ENCODE data around the gene TUT4.

DNA sequence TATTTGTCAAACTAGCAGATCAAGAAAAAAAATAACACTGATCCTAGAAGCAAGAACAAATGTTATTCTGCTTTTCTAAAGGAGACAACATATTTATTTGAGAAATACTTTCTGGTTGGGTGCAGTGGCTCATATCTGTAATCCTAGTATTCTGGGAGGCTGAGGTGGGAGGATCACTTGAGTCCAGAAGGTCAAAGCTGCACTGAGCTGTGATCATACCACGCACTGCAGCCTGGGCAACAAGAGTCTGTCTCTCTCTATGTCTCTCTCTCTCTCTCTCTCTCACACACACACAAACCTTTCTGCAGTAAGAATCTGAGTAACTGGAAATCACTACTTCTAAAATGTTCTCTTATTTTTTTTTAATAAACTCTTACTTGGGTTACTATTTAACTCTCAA, 117.2 kb downstream of the TUT4 start:
- no peak for TF ChIP-seq GATA2 (IDR thresholded peaks at IDR 0.05; ENCODE audit: low read depth, low read length)
- TF ChIP-seq GATA3 (IDR thresholded peaks at IDR 0.05; ENCODE audit: low read depth, low read length): no peak
